Measurements from ENCODE around the gene ADGRF3.
"Not testable (repeated sequence)": the region's sequence is repeated elsewhere in the genome, so short reads cannot be mapped to it uniquely, and the experiment has no call there.

ADGRF3 gene

GRCh38 chr2:26349690-26350089 is 3.1 kb upstream of the ADGRF3 start:
- no peak for DNase-seq (ENCODE audit: low read depth)

GRCh38 chr2:26347286-26347865 is 787 bp upstream of the ADGRF3 start:
- no peak for DNase-seq (ENCODE audit: low read depth)

GRCh38 chr2:26345545-26346453 is 790 bp downstream of the ADGRF3 start, which contains the start of gene SELENOI:
Gene SELENOI (plus strand): TSS chr2:26346143. CDS start chr2:26346233, 90 bp downstream.
- DNase-seq (ENCODE audit: low read depth) = peak; percentile 100

- DNase-seq (ENCODE audit: low read depth) = no peak
Measured at GRCh38 chr2:26345283-26345544, 1.4 kb downstream of the ADGRF3 start.

- DNase-seq (ENCODE audit: low read depth) = peak; percentile 16
Measured at GRCh38 chr2:26344581-26345282, 1.9 kb downstream of the ADGRF3 start.

GRCh38 chr2:26340831-26341230 is 5.8 kb downstream of the ADGRF3 start:
- no peak for DNase-seq (ENCODE audit: low read depth)

GRCh38 chr2:26337298-26337697 is 9.3 kb downstream of the ADGRF3 start:
- DNase-seq (ENCODE audit: low read depth) = no peak

GRCh38 chr2:26336719-26337118 is 9.9 kb downstream of the ADGRF3 start:
- no peak for DNase-seq (ENCODE audit: low read depth)

GRCh38 chr2:26335231-26335630 is 11.4 kb downstream of the ADGRF3 start:
- DNase-seq (ENCODE audit: low read depth) = no peak

- DNase-seq (ENCODE audit: low read depth) = no peak
Measured at GRCh38 chr2:26333293-26333692, 13.3 kb downstream of the ADGRF3 start.

- not testable (repeated sequence) for DNase-seq (ENCODE audit: low read depth)
Measured at GRCh38 chr2:26331321-26331720, 15.3 kb downstream of the ADGRF3 start.

GRCh38 chr2:26330604-26331003 is 16.0 kb downstream of the ADGRF3 start:
- no peak for DNase-seq (ENCODE audit: low read depth)

- peak; percentile 77 for DNase-seq (ENCODE audit: low read depth)
Measured at GRCh38 chr2:26330114-26330549, 16.5 kb downstream of the ADGRF3 start.

- DNase-seq (ENCODE audit: low read depth) = not testable (repeated sequence)
Measured at GRCh38 chr2:26329083-26329482, 17.5 kb downstream of the ADGRF3 start.

GRCh38 chr2:26327291-26328272 is 19.0 kb downstream of the ADGRF3 start:
- no peak for DNase-seq (ENCODE audit: low read depth)

- DNase-seq (ENCODE audit: low read depth) = no peak
Measured at GRCh38 chr2:26326514-26326913, 20.1 kb downstream of the ADGRF3 start.

GRCh38 chr2:26325851-26326250 is 20.7 kb downstream of the ADGRF3 start:
- no peak for DNase-seq (ENCODE audit: low read depth)

GRCh38 chr2:26324903-26325302 is 21.7 kb downstream of the ADGRF3 start:
- DNase-seq (ENCODE audit: low read depth) = no peak

GRCh38 chr2:26324479-26324878 is 22.1 kb downstream of the ADGRF3 start:
- not testable (repeated sequence) for DNase-seq (ENCODE audit: low read depth)

- DNase-seq (ENCODE audit: low read depth) = no peak
Measured at GRCh38 chr2:26318950-26319349, 27.6 kb downstream of the ADGRF3 start.

GRCh38 chr2:26317377-26318105 is 29.0 kb downstream of the ADGRF3 start:
- no peak for DNase-seq (ENCODE audit: low read depth)
